A673 (cell line): ENCODE measurements around the gene SYP. TPM values are rescaled to one million over a fixed set of nuclear protein-coding genes. Genes with fewer than 3 reads are reported as not detected.

Experiments
- BruUV-seq: library from RNA; stranded (reverse); fragments of 400-500 nt; replicated peaks from 2 replicates; lab custom pipeline; 2021; lab: Mats Ljungman, UMichigan
- CTCF ChIA-PET: fragments of 300-600 bp; sonication (Branson Sonifier 250); formaldehyde crosslinking; loops from one replicate; lab custom pipeline; 2022; ENCODE audit warnings: antibody characterized with exemption; lab: Charles Lee
- POLR2A ChIA-PET: fragments of 300-600 bp; sonication (Branson Sonifier 250); formaldehyde crosslinking; loops from one replicate; lab custom pipeline; 2022; ENCODE audit warnings: antibody characterized with exemption; ENCODE audit not compliant: low non-redundant PET; lab: Charles Lee
- DNase-seq: peaks from one replicate; pipeline ENCODE4 v3.0.0-alpha.2; 2015; ENCODE audit warnings: low spot score
- H3K27ac ChIP-seq: fragments of 200-600 bp; sonication (generic); 2 replicates; pipeline ENCODE4 v1.5.1; 2016; ENCODE audit warnings: mixed run types, low read depth, mild to moderate bottlenecking, mixed read lengths, antibody characterized with exemption, low read length; ENCODE audit not compliant: poor library complexity, severe bottlenecking
- H3K27me3 ChIP-seq: fragments of 200-600 bp; sonication (generic); replicated peaks from 2 replicates; pipeline ENCODE4 v1.6.1; 2017; ENCODE audit warnings: mixed run types, low read depth, mild to moderate bottlenecking, mixed read lengths, antibody characterized with exemption, low read length; ENCODE audit not compliant: insufficient read depth, poor library complexity
- H3K36me3 ChIP-seq: fragments of 200-600 bp; sonication (generic); 2 replicates; pipeline ENCODE4 v1.6.1; 2016; ENCODE audit warnings: mixed run types, mild to moderate bottlenecking, mixed read lengths, antibody characterized with exemption, low read length; ENCODE audit not compliant: insufficient read depth, poor library complexity, severe bottlenecking
- H3K4me1 ChIP-seq: fragments of 200-600 bp; sonication (generic); 2 replicates; pipeline ENCODE4 v1.6.1; 2017; ENCODE audit warnings: mixed run types, mild to moderate bottlenecking, mixed read lengths, antibody characterized with exemption, low read length; ENCODE audit not compliant: insufficient read depth, poor library complexity, severe bottlenecking
- H3K4me3 ChIP-seq: fragments of 200-600 bp; sonication (generic); 2 replicates; pipeline ENCODE4 v1.5.1; 2016; ENCODE audit warnings: low read depth, mixed run types, mild to moderate bottlenecking, mixed read lengths, low read length; ENCODE audit not compliant: poor library complexity, severe bottlenecking
- H3K9me3 ChIP-seq: fragments of 200-600 bp; sonication (generic); 2 replicates; pipeline ENCODE4 v1.6.1; 2016; ENCODE audit warnings: mixed run types, low read depth, mild to moderate bottlenecking, mixed read lengths, antibody characterized with exemption, low read length; ENCODE audit not compliant: poor library complexity, severe bottlenecking
- EZH2 ChIP-seq: fragments of 200-600 bp; sonication (generic); IDR thresholded peaks from 2 replicates; pipeline ENCODE4 v1.6.1; 2017; ENCODE audit warnings: borderline replicate concordance, low read depth, mild to moderate bottlenecking, mixed read lengths, antibody characterized with exemption, low read length; ENCODE audit not compliant: poor library complexity, severe bottlenecking
- intact Hi-C: fragments of 100-400 bp; cut with micrococcal nuclease; formaldehyde crosslinking; loops from one replicate; pipeline ENCODE4 v1.10.0; 2022; ENCODE audit not compliant: unreplicated experiment
- total RNA-seq: library from RNA; stranded (reverse); gene quantifications from 2 replicates; pipeline ENCODE4 v1.2.3, GENCODE V29; 2021
- TF ChIP-seq, protein P1 (sequence below): fragments of 300-800, 200-600 bp; sonication (generic); conservative IDR thresholded peaks from 2 replicates; pipeline ENCODE4 v1.5.1; 2017; ENCODE audit warnings: low read depth, mild to moderate bottlenecking, antibody characterized with exemption, low read length, moderate library complexity, mixed read lengths

SYP gene
- total RNA-seq, 1 experiment from 2014 or later, result 14.6 TPM

DNA sequence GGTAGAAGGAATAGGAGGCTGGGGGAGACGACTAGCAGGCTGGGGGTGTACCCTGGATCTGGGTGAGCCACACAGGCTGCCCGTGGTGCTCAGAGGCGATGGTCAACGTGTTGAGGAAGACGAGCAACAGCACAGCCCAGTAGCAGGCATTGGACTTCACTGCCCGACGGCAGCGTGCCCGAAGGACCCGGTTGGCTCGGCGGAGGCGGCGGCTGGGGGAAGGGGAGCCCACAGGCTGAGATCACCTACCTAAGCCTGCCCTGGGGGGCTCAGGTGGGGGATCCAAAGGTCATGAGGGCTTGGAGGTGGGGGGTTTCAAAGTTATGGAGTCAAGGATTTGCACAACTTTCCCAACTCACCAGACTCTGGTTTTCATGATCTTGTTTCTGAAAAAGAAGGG lies 25.9 kb upstream of the SYP start:
- CTCF ChIA-PET, result no interaction called here
- POLR2A ChIA-PET, result no interaction called here
- Histone ChIP-seq H3K9me3 (no peaks in the 10 kb centered on the region), H3K4me1 (no peaks in the 10 kb centered on the region), H3K27me3 (no peaks in the 10 kb centered on the region), H3K27ac (no peak overlapping the region), H3K4me3 (no peak overlapping the region), H3K36me3 (no peaks in the 10 kb centered on the region)
- no TSS peak for BruUV-seq
- TF ChIP-seq EZH2, result no peak
- TF ChIP-seq, protein P1, sequence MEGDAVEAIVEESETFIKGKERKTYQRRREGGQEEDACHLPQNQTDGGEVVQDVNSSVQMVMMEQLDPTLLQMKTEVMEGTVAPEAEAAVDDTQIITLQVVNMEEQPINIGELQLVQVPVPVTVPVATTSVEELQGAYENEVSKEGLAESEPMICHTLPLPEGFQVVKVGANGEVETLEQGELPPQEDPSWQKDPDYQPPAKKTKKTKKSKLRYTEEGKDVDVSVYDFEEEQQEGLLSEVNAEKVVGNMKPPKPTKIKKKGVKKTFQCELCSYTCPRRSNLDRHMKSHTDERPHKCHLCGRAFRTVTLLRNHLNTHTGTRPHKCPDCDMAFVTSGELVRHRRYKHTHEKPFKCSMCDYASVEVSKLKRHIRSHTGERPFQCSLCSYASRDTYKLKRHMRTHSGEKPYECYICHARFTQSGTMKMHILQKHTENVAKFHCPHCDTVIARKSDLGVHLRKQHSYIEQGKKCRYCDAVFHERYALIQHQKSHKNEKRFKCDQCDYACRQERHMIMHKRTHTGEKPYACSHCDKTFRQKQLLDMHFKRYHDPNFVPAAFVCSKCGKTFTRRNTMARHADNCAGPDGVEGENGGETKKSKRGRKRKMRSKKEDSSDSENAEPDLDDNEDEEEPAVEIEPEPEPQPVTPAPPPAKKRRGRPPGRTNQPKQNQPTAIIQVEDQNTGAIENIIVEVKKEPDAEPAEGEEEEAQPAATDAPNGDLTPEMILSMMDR, result no peak
- intact Hi-C loops, result no loop called here
- DNase-seq, result no peak

DNA sequence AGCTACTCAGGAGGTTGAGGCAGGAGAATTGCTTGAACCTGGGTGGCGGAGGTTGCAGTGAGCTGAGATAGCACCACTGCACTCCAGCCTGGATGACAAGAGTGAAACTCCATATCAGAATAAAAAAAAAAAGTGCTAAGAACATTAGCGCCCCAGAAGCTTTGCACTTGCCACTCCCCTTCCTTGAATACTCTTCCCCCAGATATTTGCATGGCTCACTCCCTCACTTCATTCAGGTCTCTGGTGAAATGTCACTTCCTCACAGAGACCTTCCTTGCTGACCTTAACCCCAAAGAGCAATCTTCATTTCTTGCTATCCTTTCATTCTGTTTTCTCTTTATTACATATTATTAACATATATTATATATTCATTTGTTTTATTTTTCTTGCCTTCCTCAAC lies 21.9 kb upstream of the SYP start:
- Histone ChIP-seq H3K27me3 (no peaks in the 10 kb centered on the region), H3K4me1 (no peaks in the 10 kb centered on the region), H3K4me3 (no peak overlapping the region), H3K9me3 (no peaks in the 10 kb centered on the region), H3K36me3 (no peaks in the 10 kb centered on the region), H3K27ac (no peak overlapping the region)
- ChIA-PET POLR2A (no interaction called here), CTCF (interaction anchor here (0.7 kb wide), 1 partner anchor 66 kb away, joined by 3 read pairs; no protein-coding TSS in a partner anchor)
- DNase-seq, result no peak
- intact Hi-C loops, result no loop called here
- no TSS peak for BruUV-seq
- TF ChIP-seq, protein P1, result no peak
- TF ChIP-seq EZH2, result no peak

DNA sequence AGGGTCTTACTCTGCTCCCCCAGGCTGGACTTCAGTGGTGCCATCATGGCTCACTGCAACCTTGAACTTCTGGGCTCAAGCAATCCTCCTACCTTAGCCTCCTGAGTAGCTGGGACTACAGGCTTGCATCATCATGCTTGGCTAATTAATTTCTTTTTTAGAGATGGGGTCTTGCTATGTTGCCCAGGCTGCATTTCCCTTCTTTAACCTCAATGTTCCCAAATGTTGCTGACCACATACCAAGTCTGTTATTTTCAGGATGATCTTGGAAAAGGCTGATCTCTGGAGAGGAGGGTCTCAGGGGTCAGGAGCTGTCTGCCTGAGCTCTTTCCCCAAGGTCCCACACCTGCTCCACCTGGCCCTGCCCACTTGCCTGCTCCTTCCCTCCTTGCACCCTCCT lies 20.1 kb upstream of the SYP start:
- Histone ChIP-seq H3K27me3 (no peaks in the 10 kb centered on the region), H3K4me1 (no peaks in the 10 kb centered on the region), H3K36me3 (no peaks in the 10 kb centered on the region), H3K4me3 (no peak overlapping the region), H3K9me3 (no peaks in the 10 kb centered on the region), H3K27ac (no peak overlapping the region)
- ChIA-PET POLR2A (no interaction called here), CTCF (no interaction called here)
- TF ChIP-seq, protein P1, result no peak
- no peak for TF ChIP-seq EZH2
- intact Hi-C loops, result no loop called here
- DNase-seq, result no peak
- no TSS peak for BruUV-seq
